ENCODE data around the gene TMED8. TPM values are rescaled to one million over a fixed set of nuclear protein-coding genes. Genes with fewer than 3 reads are reported as not detected.
A peak's percentile ranks its signal among the peaks of the same experiment; 100 is the strongest.

Gene TMED8
- total RNA-seq, 1 experiment from 2014 or later = 14.2 TPM

GRCh38 chr14:77376771-77377501, at the start of gene TMED8, which contains the start of gene SAMD15 (continued):
- TF ChIP-seq, protein P1, sequence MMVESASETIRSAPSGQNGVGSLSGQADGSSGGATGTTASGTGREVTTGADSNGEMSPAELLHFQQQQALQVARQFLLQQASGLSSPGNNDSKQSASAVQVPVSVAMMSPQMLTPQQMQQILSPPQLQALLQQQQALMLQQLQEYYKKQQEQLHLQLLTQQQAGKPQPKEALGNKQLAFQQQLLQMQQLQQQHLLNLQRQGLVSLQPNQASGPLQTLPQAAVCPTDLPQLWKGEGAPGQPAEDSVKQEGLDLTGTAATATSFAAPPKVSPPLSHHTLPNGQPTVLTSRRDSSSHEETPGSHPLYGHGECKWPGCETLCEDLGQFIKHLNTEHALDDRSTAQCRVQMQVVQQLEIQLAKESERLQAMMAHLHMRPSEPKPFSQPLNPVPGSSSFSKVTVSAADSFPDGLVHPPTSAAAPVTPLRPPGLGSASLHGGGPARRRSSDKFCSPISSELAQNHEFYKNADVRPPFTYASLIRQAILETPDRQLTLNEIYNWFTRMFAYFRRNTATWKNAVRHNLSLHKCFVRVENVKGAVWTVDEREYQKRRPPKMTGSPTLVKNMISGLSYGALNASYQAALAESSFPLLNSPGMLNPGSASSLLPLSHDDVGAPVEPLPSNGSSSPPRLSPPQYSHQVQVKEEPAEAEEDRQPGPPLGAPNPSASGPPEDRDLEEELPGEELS (CRISPR knock-in tag; IDR thresholded peaks at IDR 0.05) = 0 out of 2 replicates have a peak, but pooled peaks have one; percentile 29
- TF ChIP-seq ZNF219 (CRISPR knock-in tag; IDR thresholded peaks at IDR 0.05; ENCODE audit: borderline replicate concordance) (no peak), JAZF1 (CRISPR knock-in tag; IDR thresholded peaks at IDR 0.05) (no peak), NR1H2 (CRISPR knock-in tag; IDR thresholded peaks at IDR 0.05) (no peak), KAT7 (CRISPR knock-in tag; IDR thresholded peaks at IDR 0.05; ENCODE audit: borderline replicate concordance) (no peak), CBFB (CRISPR knock-in tag; IDR thresholded peaks at IDR 0.05; ENCODE audit: low read depth) (no peak), ATF6 (CRISPR knock-in tag; IDR thresholded peaks at IDR 0.05) (no peak), RORB (CRISPR knock-in tag; IDR thresholded peaks at IDR 0.05) (no peak), NFATC4 (CRISPR knock-in tag; IDR thresholded peaks at IDR 0.05) (no peak), ZNF416 (CRISPR knock-in tag; IDR thresholded peaks at IDR 0.05) (0 out of 2 replicates have a peak, but pooled peaks have one; percentile 39), ETV6 (CRISPR knock-in tag; IDR thresholded peaks at IDR 0.05) (0 out of 2 replicates have a peak, but pooled peaks have one; percentile 39), NFE2L1 (CRISPR knock-in tag; IDR thresholded peaks at IDR 0.05) (no peak), ZNF396 (CRISPR knock-in tag; IDR thresholded peaks at IDR 0.05; ENCODE audit: borderline replicate concordance) (no peak), ATF1 (CRISPR knock-in tag; IDR thresholded peaks at IDR 0.05) (no peak), GTF2I (CRISPR knock-in tag; conservative IDR thresholded peaks at IDR 0.05) (no peak), GABPB1 (CRISPR knock-in tag; IDR thresholded peaks at IDR 0.05) (no peak), PRDM15 (CRISPR knock-in tag; IDR thresholded peaks at IDR 0.05) (no peak), CREM (CRISPR knock-in tag; IDR thresholded peaks at IDR 0.05) (peak; percentile 67; the same call in 1 of the 2 replicates), MYBL2 (CRISPR knock-in tag; IDR thresholded peaks at IDR 0.05) (no peak)
- TF ChIP-seq, protein P2, sequence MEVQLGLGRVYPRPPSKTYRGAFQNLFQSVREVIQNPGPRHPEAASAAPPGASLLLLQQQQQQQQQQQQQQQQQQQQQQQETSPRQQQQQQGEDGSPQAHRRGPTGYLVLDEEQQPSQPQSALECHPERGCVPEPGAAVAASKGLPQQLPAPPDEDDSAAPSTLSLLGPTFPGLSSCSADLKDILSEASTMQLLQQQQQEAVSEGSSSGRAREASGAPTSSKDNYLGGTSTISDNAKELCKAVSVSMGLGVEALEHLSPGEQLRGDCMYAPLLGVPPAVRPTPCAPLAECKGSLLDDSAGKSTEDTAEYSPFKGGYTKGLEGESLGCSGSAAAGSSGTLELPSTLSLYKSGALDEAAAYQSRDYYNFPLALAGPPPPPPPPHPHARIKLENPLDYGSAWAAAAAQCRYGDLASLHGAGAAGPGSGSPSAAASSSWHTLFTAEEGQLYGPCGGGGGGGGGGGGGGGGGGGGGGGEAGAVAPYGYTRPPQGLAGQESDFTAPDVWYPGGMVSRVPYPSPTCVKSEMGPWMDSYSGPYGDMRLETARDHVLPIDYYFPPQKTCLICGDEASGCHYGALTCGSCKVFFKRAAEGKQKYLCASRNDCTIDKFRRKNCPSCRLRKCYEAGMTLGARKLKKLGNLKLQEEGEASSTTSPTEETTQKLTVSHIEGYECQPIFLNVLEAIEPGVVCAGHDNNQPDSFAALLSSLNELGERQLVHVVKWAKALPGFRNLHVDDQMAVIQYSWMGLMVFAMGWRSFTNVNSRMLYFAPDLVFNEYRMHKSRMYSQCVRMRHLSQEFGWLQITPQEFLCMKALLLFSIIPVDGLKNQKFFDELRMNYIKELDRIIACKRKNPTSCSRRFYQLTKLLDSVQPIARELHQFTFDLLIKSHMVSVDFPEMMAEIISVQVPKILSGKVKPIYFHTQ (CRISPR knock-in tag; IDR thresholded peaks at IDR 0.05) = no peak
- TF ChIP-seq, protein P3, sequence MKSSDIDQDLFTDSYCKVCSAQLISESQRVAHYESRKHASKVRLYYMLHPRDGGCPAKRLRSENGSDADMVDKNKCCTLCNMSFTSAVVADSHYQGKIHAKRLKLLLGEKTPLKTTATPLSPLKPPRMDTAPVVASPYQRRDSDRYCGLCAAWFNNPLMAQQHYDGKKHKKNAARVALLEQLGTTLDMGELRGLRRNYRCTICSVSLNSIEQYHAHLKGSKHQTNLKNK (CRISPR knock-in tag; IDR thresholded peaks at IDR 0.05) = no peak
- TF ChIP-seq, protein P4, sequence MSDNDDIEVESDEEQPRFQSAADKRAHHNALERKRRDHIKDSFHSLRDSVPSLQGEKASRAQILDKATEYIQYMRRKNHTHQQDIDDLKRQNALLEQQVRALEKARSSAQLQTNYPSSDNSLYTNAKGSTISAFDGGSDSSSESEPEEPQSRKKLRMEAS (CRISPR knock-in tag; IDR thresholded peaks at IDR 0.05) = peak; percentile 42; the same call in 1 of the 2 replicates
- TF ChIP-seq, protein P5, sequence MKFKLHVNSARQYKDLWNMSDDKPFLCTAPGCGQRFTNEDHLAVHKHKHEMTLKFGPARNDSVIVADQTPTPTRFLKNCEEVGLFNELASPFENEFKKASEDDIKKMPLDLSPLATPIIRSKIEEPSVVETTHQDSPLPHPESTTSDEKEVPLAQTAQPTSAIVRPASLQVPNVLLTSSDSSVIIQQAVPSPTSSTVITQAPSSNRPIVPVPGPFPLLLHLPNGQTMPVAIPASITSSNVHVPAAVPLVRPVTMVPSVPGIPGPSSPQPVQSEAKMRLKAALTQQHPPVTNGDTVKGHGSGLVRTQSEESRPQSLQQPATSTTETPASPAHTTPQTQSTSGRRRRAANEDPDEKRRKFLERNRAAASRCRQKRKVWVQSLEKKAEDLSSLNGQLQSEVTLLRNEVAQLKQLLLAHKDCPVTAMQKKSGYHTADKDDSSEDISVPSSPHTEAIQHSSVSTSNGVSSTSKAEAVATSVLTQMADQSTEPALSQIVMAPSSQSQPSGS (CRISPR knock-in tag; IDR thresholded peaks at IDR 0.05; ENCODE audit: borderline replicate concordance, low read depth) = no peak
- TF ChIP-seq, protein P6, sequence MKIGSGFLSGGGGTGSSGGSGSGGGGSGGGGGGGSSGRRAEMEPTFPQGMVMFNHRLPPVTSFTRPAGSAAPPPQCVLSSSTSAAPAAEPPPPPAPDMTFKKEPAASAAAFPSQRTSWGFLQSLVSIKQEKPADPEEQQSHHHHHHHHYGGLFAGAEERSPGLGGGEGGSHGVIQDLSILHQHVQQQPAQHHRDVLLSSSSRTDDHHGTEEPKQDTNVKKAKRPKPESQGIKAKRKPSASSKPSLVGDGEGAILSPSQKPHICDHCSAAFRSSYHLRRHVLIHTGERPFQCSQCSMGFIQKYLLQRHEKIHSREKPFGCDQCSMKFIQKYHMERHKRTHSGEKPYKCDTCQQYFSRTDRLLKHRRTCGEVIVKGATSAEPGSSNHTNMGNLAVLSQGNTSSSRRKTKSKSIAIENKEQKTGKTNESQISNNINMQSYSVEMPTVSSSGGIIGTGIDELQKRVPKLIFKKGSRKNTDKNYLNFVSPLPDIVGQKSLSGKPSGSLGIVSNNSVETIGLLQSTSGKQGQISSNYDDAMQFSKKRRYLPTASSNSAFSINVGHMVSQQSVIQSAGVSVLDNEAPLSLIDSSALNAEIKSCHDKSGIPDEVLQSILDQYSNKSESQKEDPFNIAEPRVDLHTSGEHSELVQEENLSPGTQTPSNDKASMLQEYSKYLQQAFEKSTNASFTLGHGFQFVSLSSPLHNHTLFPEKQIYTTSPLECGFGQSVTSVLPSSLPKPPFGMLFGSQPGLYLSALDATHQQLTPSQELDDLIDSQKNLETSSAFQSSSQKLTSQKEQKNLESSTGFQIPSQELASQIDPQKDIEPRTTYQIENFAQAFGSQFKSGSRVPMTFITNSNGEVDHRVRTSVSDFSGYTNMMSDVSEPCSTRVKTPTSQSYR (CRISPR knock-in tag; IDR thresholded peaks at IDR 0.05) = no peak

Data from WTC11 (cell line).